ENCODE measurements around the gene TRPM8.

- TF ChIP-seq CTCF (IDR thresholded peaks at IDR 0.05 in 4 of 5, conservative IDR thresholded peaks at IDR 0.05 in 1 of 5) (no peak), POLR2A (IDR thresholded peaks at IDR 0.05) (no peak)
These were observed 60.2 kb downstream of the TRPM8 start for GRCh38 chr2:233977296-233977837.
